Muscle layer of colon (tissue), 2 donors: ENCODE measurements around the gene NRIP2.

Source experiments
- H3K27ac ChIP-seq: one replicate; pipeline ENCODE4 v1.7.0; 2013; ENCODE audit warnings: low read depth, mild to moderate bottlenecking, low read length, moderate library complexity
- H3K27me3 ChIP-seq, 2 donors: one replicate each; pipeline ENCODE4 v1.7.0; 2013; ENCODE audit warnings: low read length in 2 of 2, mild to moderate bottlenecking in 2 of 2; ENCODE audit not compliant: insufficient read depth in 2 of 2, control insufficient read depth in 1 of 2
- H3K36me3 ChIP-seq: one replicate; pipeline ENCODE4 v1.7.0; 2013; ENCODE audit warnings: mild to moderate bottlenecking, low read length; ENCODE audit not compliant: insufficient read depth
- H3K4me1 ChIP-seq: one replicate; pipeline ENCODE4 v1.7.0; 2013; ENCODE audit warnings: mild to moderate bottlenecking, low read length; ENCODE audit not compliant: insufficient read depth
- H3K4me3 ChIP-seq, 2 donors: one replicate each; pipeline ENCODE4 v1.7.0; 2013; ENCODE audit warnings: low read length in 2 of 2, low read depth in 1 of 2, mild to moderate bottlenecking in 1 of 2, moderate library complexity in 1 of 2
- H3K9ac ChIP-seq: one replicate; pipeline ENCODE4 v1.7.0; 2013; ENCODE audit warnings: low read length
- H3K9me3 ChIP-seq: one replicate; pipeline ENCODE4 v1.7.0; 2013; ENCODE audit warnings: mild to moderate bottlenecking, low read length
- donor health status: abdominal sarcoma.
- donor health status: Adenocarcinoma of cecum.

NRIP2 gene

DNA sequence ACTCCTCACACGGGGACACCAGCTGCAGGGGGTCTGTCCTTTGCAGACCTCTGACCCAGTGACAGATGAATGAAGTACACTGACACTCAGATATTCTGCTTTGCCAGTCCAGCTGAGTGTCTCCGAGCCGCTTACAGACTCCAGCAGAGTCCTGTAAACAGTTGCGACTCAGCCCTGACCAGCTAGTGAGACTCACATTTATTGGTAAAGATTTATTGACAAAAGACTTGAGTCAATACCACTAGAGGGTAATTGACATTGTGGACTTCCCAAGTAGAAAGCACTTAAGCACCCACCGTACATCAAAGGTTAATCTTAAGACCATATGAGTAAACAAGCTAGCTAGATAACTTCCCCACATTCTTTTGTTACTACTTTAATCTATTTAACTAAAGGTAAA lies 49.8 kb downstream of the NRIP2 start:
- no peak overlapping the region for H3K4me3 ChIP-seq
- no peaks in the 10 kb centered on the region for H3K36me3 ChIP-seq
- no peak overlapping the region for H3K27ac ChIP-seq
- H3K9me3 ChIP-seq, result no peaks in the 10 kb centered on the region
- H3K27me3 ChIP-seq, result peaks cover 0 to 7% of the 10 kb centered on the region in 2 donors
- no peak overlapping the region for H3K9ac ChIP-seq
- H3K4me1 ChIP-seq, result no peaks in the 10 kb centered on the region

DNA sequence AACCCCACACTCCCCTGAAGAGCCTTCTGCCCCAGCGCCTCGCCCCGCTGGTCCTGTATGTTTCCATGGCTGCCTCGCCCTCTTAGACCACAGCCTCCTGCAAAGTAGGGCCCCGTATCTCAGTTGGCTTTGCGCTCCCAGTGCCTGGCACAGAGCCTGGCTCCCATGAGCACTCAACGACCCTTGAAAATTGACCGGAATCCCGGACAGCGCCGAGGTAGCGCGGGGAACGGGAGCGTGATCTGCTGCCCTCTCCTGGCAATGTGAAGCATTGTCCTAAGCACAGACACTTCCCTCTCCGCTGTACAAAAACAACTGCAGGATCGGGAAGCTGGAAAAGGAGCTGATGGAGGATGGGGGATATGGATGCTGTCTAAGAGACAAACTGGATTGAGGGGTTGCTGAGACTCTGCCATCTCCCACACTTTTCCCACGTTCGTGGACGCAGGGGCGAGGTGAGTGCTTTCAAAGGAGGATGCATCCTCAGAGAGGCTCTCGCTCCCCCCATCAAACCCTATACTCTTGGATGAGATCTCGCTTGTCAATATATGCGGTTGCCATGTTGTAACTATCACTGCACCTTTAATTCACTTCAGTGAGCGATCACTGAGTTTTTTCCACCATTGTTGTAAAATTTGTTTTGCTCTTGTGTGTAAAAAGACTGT lies 50.8 kb downstream of the NRIP2 start:
- H3K36me3 ChIP-seq, result no peaks in the 10 kb centered on the region
- no peaks in the 10 kb centered on the region for H3K9me3 ChIP-seq
- no peaks in the 10 kb centered on the region for H3K4me1 ChIP-seq
- no peak overlapping the region for H3K9ac ChIP-seq
- H3K27me3 ChIP-seq, result peaks cover 0 to 7% of the 10 kb centered on the region in 2 donors
- H3K27ac ChIP-seq, result no peak overlapping the region
- peak overlapping the region; percentile 20 to 58 for H3K4me3 ChIP-seq

DNA sequence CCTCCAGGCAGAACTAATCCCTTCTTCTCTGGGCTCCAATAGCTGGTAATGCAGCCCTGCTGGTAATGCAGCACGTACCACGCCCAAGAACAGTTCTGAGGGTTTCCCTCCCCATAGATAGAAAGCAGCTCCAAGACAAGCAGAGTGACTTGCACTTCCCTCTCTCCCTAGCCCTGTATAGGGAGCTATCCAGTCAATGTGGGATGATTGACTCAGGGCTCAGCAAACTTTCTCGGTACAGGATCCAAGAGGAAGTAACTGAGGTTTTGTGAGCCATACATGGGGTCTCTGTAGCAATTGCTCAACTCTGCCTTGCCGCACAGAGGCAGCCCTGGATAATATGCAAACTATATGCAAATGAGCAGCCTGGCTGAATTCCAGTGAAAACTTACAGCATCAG lies 55.6 kb downstream of the NRIP2 start:
- H3K4me1 ChIP-seq, result no peaks in the 10 kb centered on the region
- no peaks in the 10 kb centered on the region for H3K9me3 ChIP-seq
- no peak overlapping the region for H3K9ac ChIP-seq
- H3K27ac ChIP-seq, result no peak overlapping the region
- no peaks in the 10 kb centered on the region for H3K36me3 ChIP-seq
- peaks cover 0 to 7% of the 10 kb centered on the region in 2 donors for H3K27me3 ChIP-seq
- H3K4me3 ChIP-seq, result no peak overlapping the region

DNA sequence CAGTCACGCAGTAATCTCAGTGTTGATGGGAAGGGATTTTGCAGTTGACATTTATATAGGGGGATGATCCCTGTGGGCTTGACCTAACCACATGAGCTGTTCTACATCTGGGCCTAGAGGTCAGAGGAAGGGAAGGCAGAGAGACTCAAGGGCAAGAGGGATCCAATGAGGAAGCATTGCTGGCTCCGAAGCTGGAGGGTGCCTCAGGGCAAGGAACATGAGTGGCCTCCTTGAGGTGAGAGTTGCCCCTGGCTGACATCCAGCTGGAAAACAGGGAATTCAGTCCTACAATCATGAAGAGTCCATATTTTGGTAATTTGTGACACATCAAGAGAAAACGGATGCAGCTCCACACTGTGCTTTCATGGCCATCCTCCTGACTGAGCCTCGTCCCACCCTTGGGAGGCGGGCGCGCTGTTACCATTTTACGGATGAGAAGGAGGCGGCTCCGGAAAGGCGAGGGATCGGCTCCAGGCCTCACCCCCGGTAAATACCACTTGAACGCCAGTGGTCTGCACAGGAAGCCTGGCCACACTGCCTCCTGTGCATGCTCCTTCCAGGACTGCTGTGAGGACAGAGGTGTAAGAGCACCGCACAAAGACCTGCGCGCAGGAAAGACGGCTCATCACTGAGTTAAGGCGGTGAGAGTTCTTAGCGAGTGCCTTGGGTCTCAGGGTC lies 58.6 kb downstream of the NRIP2 start:
- no peaks in the 10 kb centered on the region for H3K36me3 ChIP-seq
- no peak overlapping the region for H3K27ac ChIP-seq
- H3K4me1 ChIP-seq, result no peaks in the 10 kb centered on the region
- no peak overlapping the region for H3K4me3 ChIP-seq
- H3K9ac ChIP-seq, result no peak overlapping the region
- H3K27me3 ChIP-seq, result no peaks in the 10 kb centered on the region
- H3K9me3 ChIP-seq, result no peaks in the 10 kb centered on the region

DNA sequence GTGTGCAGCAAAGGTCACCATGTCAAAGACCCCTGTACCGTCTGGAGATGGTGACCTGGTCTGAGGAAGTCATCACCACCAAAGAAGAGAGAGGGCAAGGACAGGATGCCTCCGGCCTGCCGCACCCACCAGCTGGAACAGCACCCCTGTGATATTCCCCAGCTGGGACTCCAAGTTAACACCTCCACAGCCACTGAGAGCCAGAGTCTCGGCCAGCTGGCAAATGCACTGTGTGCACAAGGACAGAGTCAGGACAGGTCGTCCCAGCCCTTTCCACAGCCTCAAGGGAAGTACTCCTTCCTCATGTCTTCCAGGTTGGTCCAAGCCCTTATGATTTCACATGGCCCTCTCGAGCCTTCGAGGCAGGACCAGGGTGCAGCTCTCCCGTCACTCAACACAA lies 59.4 kb downstream of the NRIP2 start:
- Histone ChIP-seq H3K4me1 (no peaks in the 10 kb centered on the region), H3K27me3 (no peaks in the 10 kb centered on the region), H3K4me3 (no peak overlapping the region), H3K36me3 (no peaks in the 10 kb centered on the region), H3K27ac (no peak overlapping the region), H3K9me3 (no peaks in the 10 kb centered on the region), H3K9ac (no peak overlapping the region)
